A549 treated with CpdA at 1 μM for 4 hours (cell line): ENCODE results near the gene CLPSL2. TPM values are rescaled to one million over a fixed set of nuclear protein-coding genes. Genes with fewer than 3 reads are reported as not detected.

ENCODE experiments used
- total RNA-seq: library from RNA; stranded (reverse); fragments of 200-300 nt; extraction: Qiagen RNA extraction; gene quantifications from 5 replicates; pipeline ENCODE4 v1.2.3, GENCODE V29; 2022; ENCODE audit warnings: low read depth

Gene CLPSL2
- 1.0 to 1.4 TPM in 2 of 5 replicates, not detected in the others for total RNA-seq

GRCh38 chr6:35776364-35777215 is at the start of gene CLPSL2:
Gene CLPSL2 (plus strand): TSS chr6:35776598. CDS start chr6:35776619, 21 bp downstream.

GRCh38 chr6:35736982-35737412 is 39.4 kb upstream of the CLPSL2 start, which contains the start of gene ARMC12:
Gene ARMC12 (plus strand): TSS chr6:35737032. CDS start chr6:35737109, 77 bp downstream.

GRCh38 chr6:35780719-35781118 is 4.3 kb downstream of the CLPSL2 start, which contains the start of gene CLPSL1:
Gene CLPSL1 (plus strand): TSS chr6:35781019. CDS start chr6:35781111, 92 bp downstream.

GRCh38 chr6:35804996-35805736 is 28.8 kb downstream of the CLPSL2 start, which contains the start of gene LHFPL5:
Gene LHFPL5 (plus strand): TSS chr6:35805352. CDS start chr6:35805671, 319 bp downstream.

Other genes with a start within 250 kb of the CLPSL2 start
- gene FKBP5, start 87.7 kb upstream of the CLPSL2 start, total RNA-seq: 8.7 to 13.8 TPM (median 9.6 TPM) in 5 replicates
- 0.23 to 0.47 TPM (median 0.32 TPM) in 4 of 5 replicates, not detected in the other for gene ARMC12, start 39.6 kb upstream of the CLPSL2 start, total RNA-seq
- not detected in 5 replicates for gene CLPSL1, start 4.4 kb downstream of the CLPSL2 start, total RNA-seq
- not detected in 5 replicates for gene CLPS, start 20.7 kb downstream of the CLPSL2 start, total RNA-seq
- gene LHFPL5, start 28.8 kb downstream of the CLPSL2 start, total RNA-seq: 0.13 to 0.22 TPM (median 0.16 TPM) in 3 of 5 replicates, not detected in the others
- gene SRPK1, start 144.5 kb downstream of the CLPSL2 start, total RNA-seq: 29.1 to 48.1 TPM (median 32.5 TPM) in 5 replicates
- not detected in 5 replicates for gene SLC26A8, start 248.0 kb downstream of the CLPSL2 start, total RNA-seq